Effector memory CD8-positive, alpha-beta T cell (primary cell): ENCODE data around the gene BRINP1.
"Not testable (repeated sequence)": the region's sequence is repeated elsewhere in the genome, so short reads cannot be mapped to it uniquely, and the experiment has no call there.

Experiments used
- ATAC-seq: fragments of 150-1000 bp; cut with Tn5 transposase; replicated peaks from 2 replicates; pipeline ENCODE4 v1.10.0; 2021; ENCODE audit warnings: mild to moderate bottlenecking, moderate library complexity
- DNase-seq, 3 experiments: peaks; one replicate each; pipeline ENCODE4 v3.0.0; 2021
- H3K27ac Mint-ChIP-seq, 2 donors: one replicate each; pipeline ENCODE4 v1.8.0; 2022; ENCODE audit warnings: mild to moderate bottlenecking in 2 of 2, mixed read lengths in 2 of 2, moderate library complexity in 2 of 2
- H3K27me3 Mint-ChIP-seq, 2 donors: one replicate each; pipeline ENCODE4 v1.8.0; 2022; ENCODE audit warnings: mixed read lengths in 2 of 2
- H3K36me3 Mint-ChIP-seq: one replicate; pipeline ENCODE4 v1.8.0; 2022; ENCODE audit warnings: mild to moderate bottlenecking, moderate library complexity, mixed read lengths; ENCODE audit not compliant: insufficient read depth
- H3K4me1 Mint-ChIP-seq, 2 donors: one replicate each; pipeline ENCODE4 v1.8.0; 2022; ENCODE audit warnings: low read depth in 2 of 2, mixed read lengths in 2 of 2
- H3K4me3 Mint-ChIP-seq, 2 donors: one replicate each; pipeline ENCODE4 v1.8.0; 2022; ENCODE audit warnings: mild to moderate bottlenecking in 2 of 2, mixed read lengths in 2 of 2, moderate library complexity in 2 of 2
- H3K9me3 Mint-ChIP-seq, 2 donors: one replicate each; pipeline ENCODE4 v1.8.0; 2022; ENCODE audit warnings: mixed read lengths in 2 of 2

BRINP1 gene

DNA sequence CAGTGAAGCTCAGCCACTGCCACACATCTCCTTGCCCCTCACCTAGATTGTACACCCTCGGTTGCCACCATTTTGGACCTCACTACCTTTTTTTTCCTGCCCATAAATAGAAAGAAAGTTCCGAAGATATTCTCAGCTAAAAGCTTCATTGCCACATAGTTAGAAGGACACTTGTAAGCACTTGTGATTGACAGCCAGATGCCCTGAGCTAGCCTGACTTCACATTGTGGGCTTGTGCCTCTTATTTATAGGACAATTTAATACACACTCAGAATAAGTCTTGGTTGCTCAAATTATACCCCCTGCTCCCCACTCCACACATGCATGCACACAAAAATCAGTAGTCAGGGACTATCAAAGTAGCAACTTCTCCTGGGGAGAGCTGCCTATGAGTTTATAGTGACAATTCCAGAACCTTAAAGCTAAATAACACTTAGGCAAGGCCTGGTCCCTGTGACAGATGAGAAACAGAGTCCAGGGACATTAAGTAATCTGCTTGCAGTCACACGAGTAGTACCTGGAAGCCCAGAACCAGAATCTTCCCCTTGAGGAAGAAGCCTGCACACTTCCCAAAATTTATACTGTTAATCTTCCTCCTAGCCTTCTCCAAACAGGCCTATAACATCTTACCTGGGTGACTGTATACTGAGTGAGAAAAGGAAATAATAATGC is 184.8 kb downstream of the BRINP1 start:
- Mint-ChIP-seq H3K27ac (no peak overlapping the region), H3K4me3 (no peak overlapping the region), H3K4me1 (no peaks in the 10 kb centered on the region), H3K27me3 (no peaks in the 10 kb centered on the region), H3K36me3 (peaks cover 3% of the 10 kb centered on the region), H3K9me3 (peaks cover 3 to 11% of the 10 kb centered on the region in 2 donors)
- ATAC-seq, result no peak
- no peak for DNase-seq

- Mint-ChIP-seq H3K27ac (no peak overlapping the region), H3K27me3 (no peaks in the 10 kb centered on the region), H3K36me3 (peaks cover 5% of the 10 kb centered on the region), H3K9me3 (peaks cover 0 to 5% of the 10 kb centered on the region in 2 donors), H3K4me1 (no peaks in the 10 kb centered on the region), H3K4me3 (no peak overlapping the region)
- DNase-seq (no peak), ATAC-seq (no peak)
Measured at GRCh38 chr9:119181561-119181960, 187.7 kb downstream of the BRINP1 start.

- H3K4me3 Mint-ChIP-seq, result no peak overlapping the region
- H3K27ac Mint-ChIP-seq, result no peak overlapping the region
- H3K4me1 Mint-ChIP-seq, result no peaks in the 10 kb centered on the region
- H3K36me3 Mint-ChIP-seq, result peaks cover 5% of the 10 kb centered on the region
- peaks cover 0 to 5% of the 10 kb centered on the region in 2 donors for H3K9me3 Mint-ChIP-seq
- DNase-seq, result no peak
- no peaks in the 10 kb centered on the region for H3K27me3 Mint-ChIP-seq
- no peak for ATAC-seq
Measured at GRCh38 chr9:119180897-119181296, 188.3 kb downstream of the BRINP1 start.

DNA sequence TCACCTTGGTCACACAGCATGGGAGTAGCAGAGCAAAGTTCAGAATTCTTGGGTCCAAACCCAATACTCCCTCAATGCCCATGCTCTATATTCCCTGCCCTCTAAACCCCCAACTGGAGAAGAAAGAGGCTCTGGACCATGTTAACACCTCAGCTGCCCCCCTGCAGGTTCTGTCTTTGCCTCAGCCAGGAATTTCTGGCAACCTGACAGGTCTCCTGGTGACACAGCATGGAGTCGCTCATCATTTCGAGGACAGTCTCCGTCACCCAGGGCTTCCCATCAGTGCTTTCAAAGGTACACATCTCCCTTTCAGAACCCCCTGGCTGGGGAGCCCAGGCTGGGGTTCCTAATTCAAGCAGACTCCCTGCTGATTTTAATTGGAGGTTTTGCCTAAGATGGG is 189.5 kb downstream of the BRINP1 start:
- peaks cover 2% of the 10 kb centered on the region for H3K36me3 Mint-ChIP-seq
- H3K4me3 Mint-ChIP-seq, result no peak overlapping the region
- H3K4me1 Mint-ChIP-seq, result no peaks in the 10 kb centered on the region
- H3K27me3 Mint-ChIP-seq, result no peaks in the 10 kb centered on the region
- no peak for ATAC-seq
- no peak overlapping the region for H3K27ac Mint-ChIP-seq
- peaks cover 0 to 5% of the 10 kb centered on the region in 2 donors for H3K9me3 Mint-ChIP-seq
- DNase-seq, result no peak

DNA sequence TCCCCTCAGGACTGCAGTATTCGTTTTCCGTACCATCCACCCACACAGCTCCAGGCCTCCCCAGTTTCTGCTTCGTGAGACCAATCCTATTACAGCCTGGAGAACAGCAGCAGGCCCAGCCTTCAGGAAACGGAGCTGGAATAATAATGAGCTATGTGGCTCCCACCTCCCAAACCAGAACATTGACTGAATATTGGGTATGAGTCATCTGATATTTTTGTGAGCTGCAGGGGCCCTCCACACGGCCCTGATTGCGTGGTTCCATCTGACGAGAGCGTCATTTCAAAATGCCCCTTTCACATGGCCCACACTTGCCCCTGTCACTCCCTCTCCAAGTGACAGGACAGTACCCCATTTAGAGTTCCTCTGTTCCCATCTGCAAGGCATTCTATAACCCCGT is 192.0 kb downstream of the BRINP1 start:
- DNase-seq (no peak), ATAC-seq (no peak)
- Mint-ChIP-seq H3K4me1 (no peaks in the 10 kb centered on the region), H3K27me3 (no peaks in the 10 kb centered on the region), H3K4me3 (no peak overlapping the region), H3K27ac (no peak overlapping the region), H3K9me3 (peaks cover under 1 to 5% of the 10 kb centered on the region in 2 donors), H3K36me3 (peaks cover 2% of the 10 kb centered on the region)

- Mint-ChIP-seq H3K27me3 (no peaks in the 10 kb centered on the region), H3K4me1 (no peaks in the 10 kb centered on the region), H3K27ac (no peak overlapping the region), H3K9me3 (peaks cover 3 to 5% of the 10 kb centered on the region in 2 donors), H3K36me3 (peaks cover 2% of the 10 kb centered on the region), H3K4me3 (no peak overlapping the region)
- ATAC-seq (no peak), DNase-seq (no peak)
Measured at GRCh38 chr9:119175581-119175980, 193.7 kb downstream of the BRINP1 start.

DNA sequence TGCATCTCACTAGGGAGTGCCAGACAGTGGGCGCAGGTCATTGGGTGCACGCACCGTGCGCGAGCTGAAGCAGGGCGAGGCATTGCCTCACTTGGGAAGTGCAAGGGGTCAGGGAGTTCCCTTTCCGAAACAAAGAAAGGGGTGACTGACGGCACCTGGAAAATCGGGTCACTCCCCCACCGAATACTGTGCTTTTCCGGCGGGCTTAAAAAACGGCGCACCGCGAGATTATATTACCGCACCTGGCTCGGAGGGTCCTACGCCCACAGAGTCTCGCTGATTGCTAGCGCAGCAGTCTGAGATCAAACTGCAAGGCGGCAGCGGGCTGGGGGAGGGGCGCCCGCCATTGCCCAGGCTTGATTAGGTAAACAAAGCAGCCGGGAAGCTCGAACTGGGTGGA is 200.0 kb downstream of the BRINP1 start:
- not testable (repeated sequence) for DNase-seq, H3K27ac Mint-ChIP-seq

DNA sequence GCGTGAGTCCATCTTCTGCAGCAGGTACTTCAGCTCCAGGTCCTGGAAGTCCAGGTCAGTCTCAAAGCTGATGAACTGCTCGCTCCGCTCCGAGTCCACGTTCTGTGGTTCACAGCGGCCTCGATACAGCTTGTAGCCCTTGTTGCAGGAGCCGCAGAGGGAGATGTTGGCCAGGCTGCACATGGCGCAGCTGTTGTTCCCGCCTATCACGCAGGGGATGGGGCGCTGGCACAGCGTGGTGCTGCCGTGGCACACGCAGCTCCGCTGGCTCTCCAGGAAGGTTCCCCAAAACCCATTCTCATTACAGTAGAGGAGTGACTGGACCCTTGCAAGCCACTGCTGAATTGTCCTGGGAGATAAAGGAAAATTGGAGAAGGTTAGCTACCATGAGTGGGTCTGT is 201.4 kb downstream of the BRINP1 start:
- H3K9me3 Mint-ChIP-seq, result peaks cover 0 to 3% of the 10 kb centered on the region in 2 donors

More for the DNA sequence above, 200.0 kb downstream of the BRINP1 start:
- H3K27me3 Mint-ChIP-seq, H3K4me3 Mint-ChIP-seq, H3K9me3 Mint-ChIP-seq, H3K4me1 Mint-ChIP-seq, H3K36me3 Mint-ChIP-seq, ATAC-seq: not testable (repeated sequence)

DNA sequence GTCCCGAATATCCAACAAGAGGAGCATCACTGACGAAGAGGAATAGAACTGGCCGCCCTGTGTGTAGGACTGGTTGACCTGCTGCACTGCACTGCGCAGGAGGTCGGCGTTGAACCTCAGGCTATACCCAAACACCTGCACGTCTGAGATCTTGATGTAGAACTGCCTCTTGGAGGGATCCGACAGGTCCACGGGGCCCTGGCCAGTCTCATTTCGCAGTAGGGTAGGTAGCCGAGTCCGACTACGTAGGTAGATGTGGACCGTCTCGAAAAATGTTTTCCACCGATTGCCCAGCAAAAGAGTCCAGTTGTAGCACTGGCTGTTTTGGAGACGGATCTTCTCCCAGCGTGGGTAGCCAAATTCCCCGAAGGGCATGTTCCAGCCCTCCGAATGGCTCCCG is 202.0 kb downstream of the BRINP1 start:
- ATAC-seq, result no peak
- H3K4me3 Mint-ChIP-seq, result no peak overlapping the region
- H3K36me3 Mint-ChIP-seq, result no peaks in the 10 kb centered on the region
- H3K27ac Mint-ChIP-seq, result no peak overlapping the region
- DNase-seq, result no peak
- H3K9me3 Mint-ChIP-seq, result peaks cover 0 to 3% of the 10 kb centered on the region in 2 donors
- H3K27me3 Mint-ChIP-seq, result no peaks in the 10 kb centered on the region
- H3K4me1 Mint-ChIP-seq, result no peaks in the 10 kb centered on the region

More for the DNA sequence above, 201.4 kb downstream of the BRINP1 start:
- no peak for ATAC-seq
- Mint-ChIP-seq H3K27me3 (no peaks in the 10 kb centered on the region), H3K4me1 (no peaks in the 10 kb centered on the region), H3K4me3 (no peak overlapping the region), H3K27ac (no peak overlapping the region), H3K36me3 (no peaks in the 10 kb centered on the region)
- no peak for DNase-seq

GRCh38 chr9:119166096-119166495 is 203.1 kb downstream of the BRINP1 start:
- DNase-seq, result no peak
- H3K4me3 Mint-ChIP-seq, result no peak overlapping the region
- no peaks in the 10 kb centered on the region for H3K4me1 Mint-ChIP-seq
- no peaks in the 10 kb centered on the region for H3K36me3 Mint-ChIP-seq
- H3K27ac Mint-ChIP-seq, result no peak overlapping the region
- no peaks in the 10 kb centered on the region for H3K27me3 Mint-ChIP-seq
- ATAC-seq, result no peak
- H3K9me3 Mint-ChIP-seq, result no peaks in the 10 kb centered on the region

DNA sequence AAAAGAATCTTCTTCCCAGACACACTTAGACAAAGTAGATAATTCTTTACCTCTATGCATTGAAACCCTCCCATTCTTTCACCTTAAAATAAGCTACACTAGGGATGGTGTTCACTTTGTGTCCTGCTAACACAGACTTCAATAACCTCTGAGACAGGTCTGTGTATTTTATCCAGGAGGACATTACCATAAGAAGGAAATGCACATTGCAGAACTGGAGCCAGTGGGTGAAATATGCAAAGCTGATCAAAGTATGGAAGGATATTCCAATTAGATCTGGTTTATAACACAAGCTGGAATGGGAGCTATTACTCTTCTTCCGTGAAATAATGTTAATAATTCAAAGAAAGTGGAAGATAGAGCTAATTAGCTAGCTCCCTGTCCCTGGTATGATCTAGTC is 204.1 kb downstream of the BRINP1 start:
- Mint-ChIP-seq H3K9me3 (no peaks in the 10 kb centered on the region), H3K4me1 (no peaks in the 10 kb centered on the region), H3K27me3 (no peaks in the 10 kb centered on the region), H3K4me3 (no peak overlapping the region), H3K27ac (no peak overlapping the region), H3K36me3 (no peaks in the 10 kb centered on the region)
- no peak for ATAC-seq
- no peak for DNase-seq

DNA sequence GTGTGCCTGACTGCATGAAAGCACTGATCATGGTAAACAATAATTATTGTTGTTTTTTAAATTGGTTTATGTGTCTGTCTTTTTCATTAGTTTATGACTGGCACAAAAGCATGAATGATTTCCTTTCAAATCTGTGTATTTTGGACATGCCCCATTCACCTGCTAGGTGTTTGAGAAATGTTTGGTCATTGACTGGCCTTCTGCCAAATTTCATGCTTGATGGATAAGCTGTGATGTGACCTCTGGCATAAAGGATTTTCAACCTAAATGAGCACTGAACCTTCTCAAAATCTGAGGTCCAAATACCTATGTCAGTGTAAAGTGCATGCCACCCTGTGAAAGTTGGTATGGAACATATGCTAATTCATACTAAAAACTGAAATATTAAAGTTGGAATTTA is 204.5 kb downstream of the BRINP1 start:
- Mint-ChIP-seq H3K36me3 (no peaks in the 10 kb centered on the region), H3K9me3 (no peaks in the 10 kb centered on the region), H3K4me3 (no peak overlapping the region), H3K27ac (no peak overlapping the region), H3K4me1 (no peaks in the 10 kb centered on the region), H3K27me3 (no peaks in the 10 kb centered on the region)
- no peak for ATAC-seq
- DNase-seq, result no peak

DNA sequence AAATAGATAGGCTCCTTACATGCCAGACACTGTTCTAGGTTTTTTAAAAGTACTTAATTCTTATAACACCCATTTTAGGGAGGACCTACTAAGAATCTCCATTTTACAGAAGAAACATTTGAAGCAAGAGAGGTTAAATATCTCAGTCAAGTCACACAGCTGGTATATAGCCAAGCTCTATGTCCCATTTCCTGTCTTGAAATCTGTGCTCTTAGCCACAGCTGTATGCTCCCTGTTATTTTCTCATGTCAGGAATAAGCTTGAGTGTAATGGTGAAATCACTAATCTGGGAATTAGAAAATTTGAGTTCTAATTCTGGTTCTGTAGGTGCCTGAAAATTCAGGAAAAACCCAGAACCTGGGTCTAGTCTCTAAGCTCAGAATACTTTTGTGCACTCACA is 208.7 kb downstream of the BRINP1 start:
- H3K27ac Mint-ChIP-seq, result no peak overlapping the region
- DNase-seq (no peak), ATAC-seq (no peak)
- no peaks in the 10 kb centered on the region for H3K27me3 Mint-ChIP-seq
- peaks cover 0 to 6% of the 10 kb centered on the region in 2 donors for H3K9me3 Mint-ChIP-seq
- H3K4me1 Mint-ChIP-seq, result no peaks in the 10 kb centered on the region
- H3K36me3 Mint-ChIP-seq, result no peaks in the 10 kb centered on the region
- no peak overlapping the region for H3K4me3 Mint-ChIP-seq

DNA sequence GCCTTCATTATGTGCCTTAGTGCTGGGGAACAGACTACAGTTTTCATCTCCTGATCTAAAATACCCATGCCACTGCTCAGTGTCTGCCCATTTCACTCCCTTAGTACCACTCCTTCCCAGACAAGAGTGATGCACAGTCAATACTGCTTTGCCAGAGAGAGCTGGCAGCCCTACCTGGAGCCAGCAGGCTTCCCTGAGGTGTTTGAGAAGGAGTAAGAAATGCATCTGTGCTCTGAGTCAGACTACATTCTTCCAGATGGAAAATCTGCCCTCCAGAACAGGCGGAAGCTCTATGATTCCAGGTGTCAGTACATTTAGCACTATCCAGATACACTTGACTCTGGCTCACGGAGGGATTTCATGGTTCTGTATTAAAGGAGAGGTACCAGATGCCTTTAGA is 209.8 kb downstream of the BRINP1 start:
- no peaks in the 10 kb centered on the region for H3K4me1 Mint-ChIP-seq
- no peak for DNase-seq

More for the DNA sequence above, 209.8 kb downstream of the BRINP1 start:
- Mint-ChIP-seq H3K4me3 (no peak overlapping the region), H3K36me3 (no peaks in the 10 kb centered on the region), H3K27me3 (no peaks in the 10 kb centered on the region), H3K9me3 (peaks cover 6 to 8% of the 10 kb centered on the region in 2 donors), H3K27ac (no peak overlapping the region)
- ATAC-seq, result no peak
